GM19025 (cell line): ENCODE results near the gene FAM110C.
"Not testable (repeated sequence)": the region's sequence is repeated elsewhere in the genome, so short reads cannot be mapped to it uniquely, and the experiment has no call there.

Experiments
- ATAC-seq: cut with Tn5 transposase; IDR thresholded peaks from one replicate; pipeline ENCODE4 v1.9.1; 2021; ENCODE audit warnings: mild to moderate bottlenecking, low read depth, moderate library complexity; ENCODE audit not compliant: unreplicated experiment

The FAM110C gene

DNA sequence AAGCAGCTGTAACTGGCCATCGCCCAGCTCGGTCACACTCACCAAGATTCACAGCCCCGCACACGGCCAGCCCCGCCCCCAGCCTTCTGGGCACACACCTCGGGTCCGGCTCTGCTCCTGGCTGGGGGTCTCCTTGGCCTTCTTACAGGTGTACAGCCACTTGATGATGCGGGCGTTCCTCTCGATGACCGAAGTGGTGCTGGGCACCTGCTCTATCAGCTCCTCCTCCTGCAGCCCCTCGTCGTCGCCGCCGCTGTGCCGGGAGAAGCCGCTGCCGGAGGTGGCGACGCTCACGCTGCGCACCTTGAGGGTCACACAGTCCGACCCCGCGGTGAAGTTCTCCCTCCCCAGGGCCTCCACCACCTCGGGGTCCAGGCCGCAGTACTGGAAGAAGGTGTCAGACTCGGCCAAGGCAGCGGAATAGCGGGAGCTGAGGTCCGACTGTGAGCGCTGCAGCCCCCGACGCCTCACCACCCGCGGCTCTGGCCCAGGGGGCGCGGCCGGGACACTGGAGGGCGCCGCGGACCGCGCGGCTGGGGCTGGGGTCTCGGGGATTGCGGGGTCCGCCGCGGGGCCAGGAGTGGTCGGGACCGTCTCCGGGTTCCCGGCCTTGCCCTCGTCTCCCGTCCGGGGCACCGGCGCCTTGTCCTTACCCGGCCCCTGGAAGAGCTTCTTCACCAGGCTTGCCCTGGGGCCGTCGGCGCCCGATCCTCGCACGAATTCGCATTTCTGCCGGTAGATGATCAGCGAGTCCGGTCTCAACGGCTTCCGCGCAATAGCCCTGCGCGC, 769 bp downstream of the FAM110C start:
- no peak for ATAC-seq

DNA sequence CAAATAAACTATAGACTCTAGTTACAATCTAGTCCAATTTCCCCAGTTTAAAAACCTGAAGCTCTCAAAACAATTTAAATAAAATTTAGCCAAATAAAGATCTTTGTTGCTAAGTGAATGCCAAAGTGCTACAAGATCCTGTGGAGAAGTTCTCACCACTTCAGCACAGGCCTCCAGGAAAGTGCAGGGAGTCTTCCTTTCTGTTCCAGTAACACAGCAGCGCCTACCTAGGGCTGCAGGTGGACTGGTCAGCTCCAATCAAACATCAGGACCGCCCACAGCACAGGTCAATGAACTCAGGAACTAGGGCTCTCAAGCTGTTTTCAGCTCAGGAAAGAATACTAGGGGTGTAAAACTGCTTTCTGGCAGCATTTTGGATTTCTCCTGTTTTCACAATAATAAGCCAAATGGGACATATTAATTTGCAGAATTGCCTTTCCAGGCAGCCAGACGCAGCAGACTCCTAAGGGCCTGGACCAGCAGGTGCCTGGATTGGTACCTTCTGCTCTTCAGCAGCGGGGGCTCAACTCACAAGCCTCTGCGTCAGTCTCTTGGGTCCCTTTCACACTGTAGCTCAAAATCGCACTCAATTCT, 1.5 kb downstream of the FAM110C start:
- no peak for ATAC-seq

DNA sequence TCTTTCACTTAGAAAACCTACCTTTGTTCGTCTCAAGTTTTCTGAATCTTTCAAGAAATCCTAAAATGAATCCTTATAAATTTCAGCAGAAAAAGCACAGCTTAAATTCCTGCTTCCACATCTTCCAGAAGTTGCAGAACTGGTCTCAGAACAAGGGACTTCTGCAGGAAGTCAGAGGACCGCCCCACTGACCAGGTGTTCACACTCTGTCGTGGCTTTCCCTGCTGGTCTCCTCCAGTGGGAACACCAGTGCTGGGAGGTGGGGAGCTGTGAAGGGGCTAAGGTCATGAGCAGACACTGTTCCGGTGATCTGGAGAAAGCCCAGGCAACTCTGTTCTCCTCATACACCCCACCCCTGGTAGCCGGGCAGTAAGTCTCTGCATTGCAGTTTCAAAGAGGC, 3.5 kb downstream of the FAM110C start:
- no peak for ATAC-seq

GRCh38 chr2:40465-40864, 5.8 kb downstream of the FAM110C start:
- no peak for ATAC-seq

GRCh38 chr2:38155-38554, 8.2 kb downstream of the FAM110C start:
- ATAC-seq, result no peak

DNA sequence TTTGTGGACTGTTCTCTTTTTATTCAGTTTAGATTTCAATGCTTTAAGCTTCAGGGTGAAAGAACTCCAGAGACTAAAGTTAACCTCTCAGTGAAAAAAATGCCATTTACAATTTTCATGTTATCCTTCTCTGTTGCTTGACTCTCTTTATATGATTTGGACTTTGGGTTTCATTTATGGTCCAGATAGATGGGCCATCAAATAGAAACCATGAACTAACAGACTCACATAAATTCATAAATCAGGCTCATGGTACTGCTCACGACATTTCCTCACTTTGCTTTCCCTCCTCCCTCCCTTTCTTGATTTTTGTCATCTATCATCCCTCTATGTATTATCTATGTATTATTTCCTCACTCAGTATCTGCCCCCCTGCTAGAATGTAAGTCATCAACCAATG, 10.0 kb downstream of the FAM110C start:
- ATAC-seq, result no peak

DNA sequence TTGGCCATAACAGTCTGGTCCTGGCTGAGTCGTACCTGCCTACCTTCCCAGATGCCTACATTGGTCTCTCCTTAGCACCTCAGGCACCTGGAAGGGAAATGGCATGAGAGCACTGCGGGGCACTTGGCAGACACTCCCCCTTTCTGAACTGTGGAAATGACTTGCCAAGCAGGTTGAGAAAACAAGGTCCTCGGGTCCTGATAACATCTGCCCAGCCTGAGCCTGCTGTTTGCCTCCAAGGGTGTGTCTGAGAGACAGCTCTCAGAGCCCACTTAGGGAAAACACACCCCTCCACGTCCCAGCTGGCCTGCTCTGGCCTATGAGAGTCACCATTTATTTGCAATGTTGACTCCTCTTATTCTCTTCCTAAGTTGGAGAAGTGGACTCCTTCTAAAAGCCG, 10.5 kb downstream of the FAM110C start:
- ATAC-seq, result no peak

GRCh38 chr2:33620-34019, 12.7 kb downstream of the FAM110C start:
- no peak for ATAC-seq

- ATAC-seq, result no peak
These were observed 14.2 kb downstream of the FAM110C start for GRCh38 chr2:32068-32467.

DNA sequence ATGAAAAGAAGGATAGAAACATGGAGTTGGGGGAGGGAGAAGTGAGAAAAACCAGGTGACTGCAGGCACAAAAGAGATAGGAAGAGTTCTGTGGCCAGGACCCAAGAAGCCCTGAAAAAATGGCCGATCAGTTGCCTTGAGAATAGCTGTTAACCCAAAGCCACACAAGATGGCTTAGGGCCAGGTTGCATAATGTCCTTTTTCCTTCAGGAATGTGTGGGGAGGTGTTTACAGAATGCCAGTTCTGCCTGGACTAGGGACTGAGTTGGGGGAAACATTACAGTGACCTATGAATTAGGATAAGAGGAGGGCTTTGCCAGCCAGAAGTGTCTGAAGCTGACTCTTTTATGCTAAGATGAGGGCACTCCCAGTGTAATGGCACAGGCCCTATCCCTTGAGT, 17.1 kb downstream of the FAM110C start:
- ATAC-seq, result no peak

GRCh38 chr2:28406-28975, 17.8 kb downstream of the FAM110C start:
- ATAC-seq, result no peak

- no peak for ATAC-seq
These were observed 19.4 kb downstream of the FAM110C start for GRCh38 chr2:26891-27290.

GRCh38 chr2:25543-25942, 20.8 kb downstream of the FAM110C start:
- no peak for ATAC-seq

DNA sequence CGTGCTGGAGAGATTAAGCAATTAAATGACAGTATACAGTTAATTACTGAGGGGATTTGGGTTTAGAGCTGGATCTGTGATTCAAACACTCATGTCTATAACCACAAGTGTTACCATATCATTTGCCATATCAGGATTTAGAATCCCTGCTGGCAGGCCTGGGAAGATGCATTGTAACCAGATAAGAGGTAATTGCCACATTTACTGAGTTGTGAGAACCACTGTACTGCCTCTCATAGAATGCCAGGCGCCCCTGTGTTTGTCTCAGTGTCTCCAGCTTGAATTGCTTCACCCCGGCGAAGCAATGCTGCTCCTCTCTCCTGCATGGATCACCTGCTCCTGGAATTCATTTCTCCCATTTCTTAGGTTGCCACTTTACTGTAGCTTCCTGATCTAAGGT, 21.7 kb downstream of the FAM110C start:
- ATAC-seq, result not testable (repeated sequence)

DNA sequence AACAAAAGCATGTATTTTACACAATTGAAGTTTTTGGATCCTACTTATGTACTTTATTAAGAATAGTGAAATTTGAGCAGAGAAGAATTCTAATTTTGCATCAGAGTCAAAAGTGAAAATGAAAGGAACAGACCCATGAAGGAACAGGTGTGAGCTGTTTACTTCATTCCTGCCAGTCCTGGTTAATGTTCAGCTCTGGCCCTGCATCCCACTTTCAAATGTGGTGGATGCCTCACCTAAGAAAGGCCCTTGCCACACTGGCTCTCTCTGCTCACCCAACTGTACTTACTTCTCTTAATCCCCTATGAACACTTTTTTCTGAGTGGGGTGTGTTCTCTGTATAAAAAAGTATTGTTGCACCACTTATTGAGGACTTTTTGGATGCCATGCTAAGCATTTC, 22.2 kb downstream of the FAM110C start:
- ATAC-seq, result peak; percentile 93

GRCh38 chr2:23283-23682, 23.0 kb downstream of the FAM110C start:
- no peak for ATAC-seq

DNA sequence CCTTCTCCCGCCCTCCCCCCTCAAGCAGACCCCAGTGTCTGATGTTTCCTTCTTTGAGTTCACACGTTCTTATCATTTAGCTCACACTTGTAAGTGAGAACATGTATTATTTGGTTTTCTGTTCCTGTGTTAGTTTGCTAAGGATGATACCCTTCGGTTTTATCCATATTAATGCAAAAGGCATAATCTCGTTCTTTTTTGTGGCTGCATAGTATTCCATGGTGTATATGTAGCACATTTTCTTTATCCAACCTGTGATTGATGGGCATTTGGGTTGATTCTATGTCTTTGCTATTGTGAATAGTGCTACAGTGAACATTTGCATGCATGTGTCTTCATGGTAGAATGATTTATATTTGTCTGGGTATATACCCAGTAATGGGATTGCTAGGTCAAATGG, 24.1 kb downstream of the FAM110C start:
- not testable (repeated sequence) for ATAC-seq

- ATAC-seq, result not testable (repeated sequence)
These were observed 26.0 kb downstream of the FAM110C start for GRCh38 chr2:20259-20658.

DNA sequence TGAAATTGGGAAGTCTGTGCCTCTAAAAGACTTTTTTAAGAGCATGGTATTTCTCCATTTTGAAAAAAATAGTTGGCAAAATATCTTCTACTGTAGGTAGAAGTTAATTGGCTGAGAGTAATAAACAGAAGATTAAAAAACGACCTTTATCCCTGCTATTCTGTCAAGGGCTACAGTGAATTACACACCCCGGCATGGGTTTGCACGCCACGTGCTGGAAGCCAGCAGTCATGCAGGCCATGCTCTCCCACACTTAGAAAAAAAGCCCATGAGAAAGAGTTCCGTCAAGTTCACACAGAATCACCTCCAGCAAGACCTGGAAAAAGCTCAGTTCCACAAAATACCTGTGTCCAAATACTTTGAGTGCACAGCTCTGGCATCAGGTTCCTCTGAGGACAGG, 26.8 kb downstream of the FAM110C start:
- no peak for ATAC-seq

GRCh38 chr2:18402-19271, 27.7 kb downstream of the FAM110C start:
- ATAC-seq, result no peak

DNA sequence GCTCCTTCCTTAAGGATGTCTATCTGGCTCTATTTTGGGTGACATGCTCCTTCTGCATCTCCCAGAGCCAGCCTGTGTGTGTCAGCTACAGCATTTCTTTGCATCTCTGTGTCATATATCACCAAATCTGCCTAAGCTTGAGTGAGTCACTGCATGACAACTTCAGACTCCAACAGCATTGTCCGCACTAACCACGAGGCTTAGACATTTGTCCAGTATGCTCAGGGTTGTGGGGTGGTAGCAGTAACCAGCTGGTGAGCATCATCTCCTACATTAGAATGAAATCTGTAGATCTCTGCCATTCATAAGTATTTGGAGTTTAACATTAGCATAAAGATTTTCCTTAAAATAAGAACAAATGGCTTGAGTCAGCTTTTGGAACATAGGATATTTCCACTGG, 30.4 kb downstream of the FAM110C start:
- not testable (repeated sequence) for ATAC-seq
